Stomach (tissue), 9 donors: ENCODE measurements around the gene RIMBP2. TPM values are rescaled to one million over a fixed set of nuclear protein-coding genes. Genes with fewer than 3 reads are reported as not detected.

Experiments used
- DNase-seq, 2 donors: peaks; one replicate each; pipeline versions ENCODE4 v3.0.0 to v3.0.0-alpha.2; 2013 to 2019
- H3K27ac ChIP-seq, 5 donors: fragments of 200-600 bp in 4 of 5; sonication (generic) in 4 of 5; one replicate each; pipeline ENCODE4 v1.5.1; 2013 to 2019; ENCODE audit warnings: mild to moderate bottlenecking in 1 of 5, moderate library complexity in 1 of 5
- H3K27me3 ChIP-seq, 3 donors: fragments of 200-600 bp; sonication (generic); one replicate each; pipeline ENCODE4 v1.5.1; 2017 to 2019; ENCODE audit warnings: mixed run types in 1 of 3
- H3K36me3 ChIP-seq, 4 donors: fragments of 200-600 bp; sonication (generic); 1 replicate in 3 of 4; 2 replicates in 1 of 4; pipeline ENCODE4 v1.5.1; 2016 to 2019
- H3K4me1 ChIP-seq, 4 donors: fragments of 200-600 bp; sonication (generic); one replicate each; pipeline ENCODE4 v1.5.1; 2016 to 2019
- H3K4me3 ChIP-seq, 4 donors: fragments of 200-600 bp; sonication (generic) in 3 of 4; one replicate each; pipeline ENCODE4 v1.5.1; 2016 to 2019; ENCODE audit warnings: mild to moderate bottlenecking in 1 of 4
- H3K9me3 ChIP-seq, 4 donors: fragments of 200-600 bp; sonication (generic); one replicate each; pipeline ENCODE4 v1.5.1; 2016 to 2019
- CTCF ChIP-seq, 7 experiments: fragments of 450-650 bp in 4 of 7; fragments of 200-600 bp in 3 of 7; sonication (generic) in 3 of 7; IDR thresholded peaks; one replicate each; pipeline ENCODE4 v1.5.1; 2016 to 2019; ENCODE audit warnings: antibody characterized with exemption in 7 of 7, control low read depth in 2 of 7, mild to moderate bottlenecking in 1 of 7
- EP300 ChIP-seq: sonication (generic); formaldehyde crosslinking; IDR thresholded peaks from one replicate; pipeline ENCODE4 v1.6.1; 2017; ENCODE audit warnings: antibody characterized with exemption
- POLR2A ChIP-seq, 4 donors: fragments of 450-650 bp; IDR thresholded peaks; one replicate each; pipeline ENCODE4 v1.6.1; 2016; ENCODE audit warnings: antibody characterized with exemption in 4 of 4, control low read depth in 2 of 4, mild to moderate bottlenecking in 1 of 4, moderate library complexity in 1 of 4
- POLR2AphosphoS5 ChIP-seq, 3 donors: sonication (generic); formaldehyde crosslinking; IDR thresholded peaks; one replicate each; pipeline ENCODE4 v1.6.1; 2016; ENCODE audit warnings: antibody characterized with exemption in 3 of 3
- WGBS, 5 donors: extraction: QIAGEN DNeasy Blood & Tissue Kit in 3 of 5; methylation state at CpG; one replicate each; pipeline versions ENCODE4 v1.1.5 to v1.1.7; 2013 to 2018; 5-methylcytosine and 5-hydroxymethylcytosine counted together
- intact Hi-C: fragments of 100-400 bp; cut with DNase I; formaldehyde crosslinking; loops from one replicate; pipeline ENCODE4 v1.15.1; 2023; ENCODE audit warnings: low total_unique reads
- polyA plus RNA-seq, 3 donors: library from polyadenylated mRNA; stranded (reverse); fragments of 200-250 nt; gene quantifications; one replicate each; pipeline ENCODE4 v1.2.3, GENCODE V29; 2013
- total RNA-seq, 5 donors: library from RNA; depleted of rRNA; stranded (reverse); fragments of >200 nt; gene quantifications; one replicate each; pipeline versions ENCODE4 v1.1.0 to v1.2.3, GENCODE V29; 2014 to 2016
- donor health status: healthy with polysubstance abuse.
- donor health status: Bipolar disorder and iron deficiency.
- donor health status: healthy.

RIMBP2 gene
- total and polyA plus RNA-seq, 8 donors: 0.75 to 44.6 (median 5.6) TPM

GRCh38 chr12:130675791-130676190 is 40.3 kb downstream of the RIMBP2 start:
- no peaks in the 10 kb centered on the region for H3K27me3 ChIP-seq
- DNase-seq: no peak
- WGBS, 5 donors: 91 to 94% (median 93%) methylated on average over 15 of the region's 15 CpGs
- H3K27ac ChIP-seq: no peak overlapping the region
- H3K36me3 ChIP-seq: no peaks in the 10 kb centered on the region
- TF ChIP-seq POLR2AphosphoS5 (IDR thresholded peaks at IDR 0.05) (no peak), CTCF (IDR thresholded peaks at IDR 0.05) (no peak), EP300 (no peak), POLR2A (IDR thresholded peaks at IDR 0.05) (no peak)
- intact Hi-C loops: no loop called here
- no peaks in the 10 kb centered on the region for H3K4me1 ChIP-seq
- H3K4me3 ChIP-seq: no peak overlapping the region
- peaks cover 0 to 24% (median 11%) of the 10 kb centered on the region in 4 donors for H3K9me3 ChIP-seq

- 90 to 95% (median 94%) methylated on average over 14 to 16 of the region's 16 CpGs for WGBS, 5 donors
- H3K4me3 ChIP-seq: no peak overlapping the region
These were observed 41.0 kb downstream of the RIMBP2 start for GRCh38 chr12:130675121-130675520.

GRCh38 chr12:130674676-130675075 is 41.4 kb downstream of the RIMBP2 start:
- intact Hi-C loops: no loop called here
- Histone ChIP-seq H3K27me3 (no peaks in the 10 kb centered on the region), H3K27ac (no peak overlapping the region), H3K36me3 (no peaks in the 10 kb centered on the region), H3K9me3 (peaks cover 0 to 24% (median 19%) of the 10 kb centered on the region in 4 donors), H3K4me3 (no peak overlapping the region), H3K4me1 (no peaks in the 10 kb centered on the region)
- WGBS, 5 donors: 84 to 94% (median 90%) methylated on average over 24 of the region's 24 CpGs
- DNase-seq: no peak
- TF ChIP-seq POLR2AphosphoS5 (IDR thresholded peaks at IDR 0.05) (no peak), POLR2A (IDR thresholded peaks at IDR 0.05) (no peak), EP300 (no peak), CTCF (IDR thresholded peaks at IDR 0.05) (no peak)

More at GRCh38 chr12:130675121-130675520, 41.0 kb downstream of the RIMBP2 start:
- intact Hi-C loops: no loop called here
- no peaks in the 10 kb centered on the region for H3K27me3 ChIP-seq
- no peak for DNase-seq
- no peak overlapping the region for H3K27ac ChIP-seq
- TF ChIP-seq CTCF (IDR thresholded peaks at IDR 0.05): no peak
- no peak for TF ChIP-seq POLR2A (IDR thresholded peaks at IDR 0.05)
- TF ChIP-seq EP300: no peak
- TF ChIP-seq POLR2AphosphoS5 (IDR thresholded peaks at IDR 0.05): no peak
- H3K36me3 ChIP-seq: no peaks in the 10 kb centered on the region
- no peaks in the 10 kb centered on the region for H3K4me1 ChIP-seq
- peaks cover 0 to 24% (median 17%) of the 10 kb centered on the region in 4 donors for H3K9me3 ChIP-seq

GRCh38 chr12:130673036-130673705 is 42.9 kb downstream of the RIMBP2 start:
- TF ChIP-seq POLR2A (IDR thresholded peaks at IDR 0.05): no peak
- no peak for TF ChIP-seq EP300
- TF ChIP-seq CTCF (IDR thresholded peaks at IDR 0.05): no peak
- no peak for TF ChIP-seq POLR2AphosphoS5 (IDR thresholded peaks at IDR 0.05)
- Histone ChIP-seq H3K27me3 (no peaks in the 10 kb centered on the region), H3K36me3 (no peaks in the 10 kb centered on the region), H3K4me3 (no peak overlapping the region), H3K9me3 (peaks cover 0 to 29% (median 20%) of the 10 kb centered on the region in 4 donors), H3K27ac (no peak overlapping the region), H3K4me1 (no peaks in the 10 kb centered on the region)
- 65 to 78% (median 72%) methylated on average over 15 to 17 of the region's 17 CpGs for WGBS, 5 donors
- no peak for DNase-seq
- intact Hi-C loops: no loop called here
